Ishikawa (cell line): Measurements from ENCODE around the gene OXCT2.

Experiments
- CEBPB ChIP-seq: IDR thresholded peaks from 2 replicates; pipeline ENCODE4 v1.6.1; 2012
- MAX ChIP-seq: IDR thresholded peaks from 2 replicates; pipeline ENCODE4 v1.6.1; 2012
- RAD21 ChIP-seq: IDR thresholded peaks from 2 replicates; pipeline ENCODE4 v1.6.1; 2012; ENCODE audit warnings: low read depth
- TAF1 ChIP-seq: IDR thresholded peaks from 2 replicates; pipeline ENCODE4 v1.6.1; 2012; ENCODE audit warnings: low read depth, mild to moderate bottlenecking
- ZBTB7A ChIP-seq: IDR thresholded peaks from 2 replicates; pipeline ENCODE4 v1.6.1; 2012; ENCODE audit warnings: low read depth

DNA sequence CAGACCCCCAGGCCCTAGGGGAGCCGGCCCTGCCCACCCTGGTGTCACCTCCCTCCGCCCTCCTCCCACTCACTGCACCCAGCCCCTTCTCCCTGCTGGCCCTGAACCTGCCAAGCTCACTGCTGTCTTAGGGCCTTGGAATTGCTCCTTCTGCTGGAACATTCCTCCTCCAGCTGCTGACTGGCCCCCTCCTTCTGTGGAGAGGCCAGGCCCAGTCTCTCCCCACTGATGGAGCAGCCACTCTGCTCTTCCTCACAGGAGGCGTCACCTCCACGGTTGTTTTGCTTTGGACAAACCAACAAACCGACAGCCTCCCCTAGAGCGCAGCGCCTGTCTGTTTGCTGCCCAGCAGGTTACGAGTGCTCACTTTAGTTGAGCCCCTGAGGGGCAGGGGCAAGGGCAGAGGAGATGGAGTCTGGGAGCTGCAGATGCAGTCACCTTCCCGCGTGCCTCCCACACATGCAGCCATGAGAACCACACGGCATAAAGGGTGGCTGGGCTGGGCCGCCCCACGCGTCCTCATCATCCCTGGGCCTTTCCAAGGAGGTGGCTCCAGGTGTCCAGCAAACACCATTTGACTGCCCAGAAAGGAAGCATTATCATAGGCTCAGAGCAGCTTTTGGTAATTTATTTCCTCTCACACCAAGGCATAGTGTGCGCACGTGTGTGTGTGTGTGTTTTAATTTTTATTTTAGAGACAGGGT, 9.4 kb downstream of the OXCT2 start:
- TF ChIP-seq TAF1 (no peak), RAD21 (no peak), CEBPB (no peak), ZBTB7A (no peak), MAX (no peak)
